CD4-positive, alpha-beta memory T cell (primary cell): Measurements from ENCODE around the gene TRPM8. TPM values are rescaled to one million over a fixed set of nuclear protein-coding genes. Genes with fewer than 3 reads are reported as not detected.
"Not testable (repeated sequence)": the region's sequence is repeated elsewhere in the genome, so short reads cannot be mapped to it uniquely, and the experiment has no call there.

ENCODE experiments used
- CTCF ChIA-PET: fragments of 350-600 bp; sonication (Branson Sonifier 250); formaldehyde crosslinking; loops from one replicate; lab custom pipeline; 2021; ENCODE audit warnings: inconsistent platforms; ENCODE audit not compliant: partially characterized antibody; lab: Charles Lee
- POLR2A ChIA-PET: fragments of 350-600 bp; sonication (Branson Sonifier 250); formaldehyde crosslinking; loops from one replicate; lab custom pipeline; 2021; ENCODE audit not compliant: partially characterized antibody; lab: Charles Lee
- DNase-seq, 5 donors: peaks; one replicate each; pipeline versions ENCODE4 v3.0.0 to v3.0.0-alpha.2; 2020 to 2022; ENCODE audit warnings: mixed read lengths in 1 of 5
- H3K27ac ChIP-seq: one replicate; pipeline ENCODE4 v1.7.0; 2013; ENCODE audit warnings: low read depth, low read length
- H3K27me3 ChIP-seq: 2 replicates; pipeline ENCODE4 v1.7.0; 2013; ENCODE audit warnings: mild to moderate bottlenecking, low read length, moderate library complexity; ENCODE audit not compliant: insufficient read depth
- H3K36me3 ChIP-seq: 2 replicates; pipeline ENCODE4 v1.7.0; 2013; ENCODE audit warnings: mild to moderate bottlenecking, low read length, moderate library complexity; ENCODE audit not compliant: insufficient read depth
- H3K4me1 ChIP-seq: 2 replicates; pipeline ENCODE4 v1.7.0; 2013; ENCODE audit warnings: mild to moderate bottlenecking, low read length, moderate library complexity; ENCODE audit not compliant: insufficient read depth
- H3K4me3 ChIP-seq, 2 donors: one replicate each; pipeline ENCODE4 v1.7.0; 2013; ENCODE audit warnings: low read length in 2 of 2, mild to moderate bottlenecking in 1 of 2
- H3K9me3 ChIP-seq, 2 donors: one replicate each; pipeline ENCODE4 v1.7.0; 2013; ENCODE audit warnings: low read length in 2 of 2, control low read depth in 1 of 2; ENCODE audit not compliant: control insufficient read depth in 1 of 2
- H3K27ac Mint-ChIP-seq, 7 donors: one replicate each; pipeline ENCODE4 v1.8.0; 2020 to 2021; ENCODE audit warnings: mixed read lengths in 7 of 7, mild to moderate bottlenecking in 6 of 7, inconsistent platforms in 3 of 7, moderate library complexity in 3 of 7
- H3K27me3 Mint-ChIP-seq, 2 donors: one replicate each; pipeline ENCODE4 v1.8.0; 2020 to 2021; ENCODE audit warnings: mixed read lengths in 2 of 2
- H3K36me3 Mint-ChIP-seq, 2 donors: one replicate each; pipeline ENCODE4 v1.8.0; 2020 to 2021; ENCODE audit warnings: mixed read lengths in 2 of 2, inconsistent platforms in 1 of 2, mild to moderate bottlenecking in 1 of 2
- H3K4me1 Mint-ChIP-seq, 4 donors: one replicate each; pipeline ENCODE4 v1.8.0; 2020 to 2021; ENCODE audit warnings: mixed read lengths in 4 of 4, mild to moderate bottlenecking in 1 of 4
- H3K4me3 Mint-ChIP-seq, 8 donors: one replicate each; pipeline ENCODE4 v1.8.0; 2020 to 2021; ENCODE audit warnings: mixed read lengths in 8 of 8, mild to moderate bottlenecking in 7 of 8, moderate library complexity in 6 of 8, inconsistent platforms in 3 of 8
- H3K9me3 Mint-ChIP-seq, 8 donors: one replicate each; pipeline ENCODE4 v1.8.0; 2020 to 2021; ENCODE audit warnings: mixed read lengths in 8 of 8, mild to moderate bottlenecking in 5 of 8, inconsistent platforms in 3 of 8, moderate library complexity in 1 of 8
- intact Hi-C: fragments of 100-400 bp; cut with micrococcal nuclease; formaldehyde crosslinking; loops from one replicate; pipeline ENCODE4 v1.15.1; 2023
- polyA plus RNA-seq, 2 donors: library from polyadenylated mRNA; unstranded; fragments of 300-500 nt; fragmentation: Illumina TruSeq; gene quantifications; one replicate each; pipeline ENCODE4 v1.2.3, GENCODE V29; 2021
- total RNA-seq, 2 experiments: library from RNA; stranded (reverse); gene quantifications; one replicate each; pipeline ENCODE4 v1.2.3, GENCODE V29; 2021

The TRPM8 gene
- total RNA-seq (not detected), polyA plus RNA-seq (not detected)

- no peak for DNase-seq
- ChIA-PET CTCF (no interaction called here), POLR2A (no interaction called here)
- Histone ChIP-seq H3K36me3 (no peaks in the 10 kb centered on the region), H3K9me3 (no peaks in the 10 kb centered on the region), H3K4me3 (no peak within 1 kb of the TSS), H3K27ac (no peak within 1 kb of the TSS), H3K4me1 (no peaks in the 10 kb centered on the region), H3K27me3 (peaks cover 3% of the 10 kb centered on the region)
- intact Hi-C loops, result no loop called here
- Mint-ChIP-seq H3K36me3 (no peaks in the 10 kb centered on the region), H3K27ac (peak within 1 kb of the TSS in 1 of 7 donors; percentile 36), H3K4me1 (peaks cover 1 to 6% (median 2%) of the 10 kb centered on the region in 4 donors), H3K9me3 (peaks cover 0 to 3% (median 0%) of the 10 kb centered on the region in 8 donors), H3K27me3 (peaks cover 20 to 23% of the 10 kb centered on the region in 2 donors), H3K4me3 (no peak within 1 kb of the TSS)
Observed at GRCh38 chr2:233917116-233917515, at the start of gene TRPM8. Gene TRPM8, plus strand, starts transcription at chr2:233917373. Its CDS starts 9,165 bp downstream, at chr2:233926538.

GRCh38 chr2:233867993-233868532, 49.1 kb upstream of the TRPM8 start, which contains the start of gene MSL3B:
Gene MSL3B, minus strand, starts transcription at chr2:233868386.
- peaks cover 2 to 8% (median 5%) of the 10 kb centered on the region in 4 donors for H3K4me1 Mint-ChIP-seq
- peaks cover 14 to 22% of the 10 kb centered on the region in 2 donors for H3K27me3 Mint-ChIP-seq
- peaks cover 2 to 22% (median 17%) of the 10 kb centered on the region in 8 donors for H3K9me3 Mint-ChIP-seq
- H3K27ac Mint-ChIP-seq, result peak within 1 kb of the TSS in 6 of 7 donors; percentile 74 to 92 (median 80)
- peaks cover 4 to 7% of the 10 kb centered on the region in 2 donors for H3K36me3 Mint-ChIP-seq
- no peaks in the 10 kb centered on the region for H3K27me3 ChIP-seq
- peak within 1 kb of the TSS; percentile 71 to 76 for H3K4me3 ChIP-seq
- ChIA-PET CTCF (interaction anchor here (2.8 kb wide), 1 partner anchor 11 kb away, joined by 14 read pairs; no protein-coding TSS in a partner anchor), POLR2A (interaction anchor here (1.0 kb wide), 1 partner anchor 13 kb away, joined by 3 read pairs; no protein-coding TSS in a partner anchor)
- intact Hi-C loops, result loop anchor here (1.0 kb wide), 1 partner anchor 14 kb away; the partner anchor contains the start of gene HJURP
- no peaks in the 10 kb centered on the region for H3K4me1 ChIP-seq
- peak; percentile 47 to 65 (median 63) for DNase-seq
- no peak within 1 kb of the TSS for H3K27ac ChIP-seq
- H3K9me3 ChIP-seq, result no peaks in the 10 kb centered on the region
- H3K36me3 ChIP-seq, result no peaks in the 10 kb centered on the region
- H3K4me3 Mint-ChIP-seq, result peak within 1 kb of the TSS; percentile 88 to 95 (median 91)

- Histone ChIP-seq H3K4me3 (no peak overlapping the region), H3K9me3 (no peaks in the 10 kb centered on the region), H3K36me3 (no peaks in the 10 kb centered on the region), H3K27ac (no peak overlapping the region), H3K27me3 (no peaks in the 10 kb centered on the region), H3K4me1 (no peaks in the 10 kb centered on the region)
- Mint-ChIP-seq H3K27ac (no peak overlapping the region), H3K4me3 (no peak overlapping the region), H3K4me1 (peaks cover 2 to 8% (median 5%) of the 10 kb centered on the region in 4 donors), H3K36me3 (peaks cover 4% of the 10 kb centered on the region in 2 donors), H3K9me3 (peaks cover 0 to 29% (median 17%) of the 10 kb centered on the region in 8 donors), H3K27me3 (peaks cover 22 to 43% of the 10 kb centered on the region in 2 donors)
- ChIA-PET CTCF (no interaction called here), POLR2A (no interaction called here)
- no peak for DNase-seq
- intact Hi-C loops, result no loop called here
Observed at GRCh38 chr2:233871432-233871831, 45.7 kb upstream of the TRPM8 start.

- H3K4me1 ChIP-seq, CTCF ChIA-PET, H3K4me3 Mint-ChIP-seq, DNase-seq, H3K27me3 ChIP-seq, H3K27ac ChIP-seq, POLR2A ChIA-PET, intact Hi-C loops, H3K27ac Mint-ChIP-seq, H3K4me3 ChIP-seq, H3K36me3 Mint-ChIP-seq, H3K9me3 ChIP-seq, H3K36me3 ChIP-seq, H3K4me1 Mint-ChIP-seq: not testable (repeated sequence)
- peaks cover 23 to 44% of the 10 kb centered on the region in 2 donors for H3K27me3 Mint-ChIP-seq
- H3K9me3 Mint-ChIP-seq, result peaks cover 0 to 26% (median 15%) of the 10 kb centered on the region in 8 donors
Observed at GRCh38 chr2:233872125-233872524, 45.0 kb upstream of the TRPM8 start.

GRCh38 chr2:233882353-233882752, 34.8 kb upstream of the TRPM8 start:
- ChIA-PET CTCF (interaction anchor here (0.7 kb wide), 1 partner anchor 10 kb away, joined by 4 read pairs; no protein-coding TSS in a partner anchor), POLR2A (no interaction called here)
- H3K27ac Mint-ChIP-seq, result no peak overlapping the region
- no peak overlapping the region for H3K27ac ChIP-seq
- peaks cover 0 to 3% of the 10 kb centered on the region in 2 donors for H3K9me3 ChIP-seq
- no peaks in the 10 kb centered on the region for H3K4me1 Mint-ChIP-seq
- peaks cover 2 to 47% (median 33%) of the 10 kb centered on the region in 8 donors for H3K9me3 Mint-ChIP-seq
- peaks cover 23 to 28% of the 10 kb centered on the region in 2 donors for H3K27me3 Mint-ChIP-seq
- H3K36me3 ChIP-seq, result no peaks in the 10 kb centered on the region
- no peak overlapping the region for H3K4me3 Mint-ChIP-seq
- no peaks in the 10 kb centered on the region for H3K4me1 ChIP-seq
- DNase-seq, result no peak
- intact Hi-C loops, result no loop called here
- H3K4me3 ChIP-seq, result no peak overlapping the region
- H3K36me3 Mint-ChIP-seq, result peaks cover 3 to 5% of the 10 kb centered on the region in 2 donors
- no peaks in the 10 kb centered on the region for H3K27me3 ChIP-seq

GRCh38 chr2:233892793-233893192, 24.4 kb upstream of the TRPM8 start:
- H3K36me3 ChIP-seq, result no peaks in the 10 kb centered on the region
- no peak overlapping the region for H3K4me3 ChIP-seq
- H3K27ac ChIP-seq, result no peak overlapping the region
- H3K4me3 Mint-ChIP-seq, result no peak overlapping the region
- intact Hi-C loops, result no loop called here
- H3K27me3 ChIP-seq, result no peaks in the 10 kb centered on the region
- peaks cover 0 to 3% (median 0%) of the 10 kb centered on the region in 8 donors for H3K9me3 Mint-ChIP-seq
- H3K27ac Mint-ChIP-seq, result no peak overlapping the region
- ChIA-PET CTCF (interaction anchor here (0.6 kb wide), 1 partner anchor 10 kb away, joined by 4 read pairs; no protein-coding TSS in a partner anchor), POLR2A (no interaction called here)
- DNase-seq, result no peak
- no peaks in the 10 kb centered on the region for H3K9me3 ChIP-seq
- H3K4me1 ChIP-seq, result no peaks in the 10 kb centered on the region
- peaks cover 13 to 15% of the 10 kb centered on the region in 2 donors for H3K27me3 Mint-ChIP-seq
- no peaks in the 10 kb centered on the region for H3K36me3 Mint-ChIP-seq
- H3K4me1 Mint-ChIP-seq, result no peaks in the 10 kb centered on the region

- CTCF ChIA-PET, DNase-seq, H3K27me3 ChIP-seq, H3K27ac Mint-ChIP-seq, POLR2A ChIA-PET, H3K4me3 Mint-ChIP-seq, H3K27me3 Mint-ChIP-seq, H3K9me3 Mint-ChIP-seq, H3K4me3 ChIP-seq, H3K36me3 Mint-ChIP-seq, H3K9me3 ChIP-seq, intact Hi-C loops, H3K27ac ChIP-seq, H3K36me3 ChIP-seq: not testable (repeated sequence)
- H3K4me1 ChIP-seq, result peaks cover 13% of the 10 kb centered on the region
- H3K4me1 Mint-ChIP-seq, result peaks cover 11 to 15% (median 14%) of the 10 kb centered on the region in 4 donors
Observed at GRCh38 chr2:233896253-233896652, 20.9 kb upstream of the TRPM8 start.
